Kidney capillary endothelial cell (primary cell): Measurements from ENCODE around the gene DHH.

Experiments
- DNase-seq: peaks from one replicate; pipeline ENCODE4 v3.0.0-alpha.2; 2018; ENCODE audit warnings: low spot score

DHH gene

DNA sequence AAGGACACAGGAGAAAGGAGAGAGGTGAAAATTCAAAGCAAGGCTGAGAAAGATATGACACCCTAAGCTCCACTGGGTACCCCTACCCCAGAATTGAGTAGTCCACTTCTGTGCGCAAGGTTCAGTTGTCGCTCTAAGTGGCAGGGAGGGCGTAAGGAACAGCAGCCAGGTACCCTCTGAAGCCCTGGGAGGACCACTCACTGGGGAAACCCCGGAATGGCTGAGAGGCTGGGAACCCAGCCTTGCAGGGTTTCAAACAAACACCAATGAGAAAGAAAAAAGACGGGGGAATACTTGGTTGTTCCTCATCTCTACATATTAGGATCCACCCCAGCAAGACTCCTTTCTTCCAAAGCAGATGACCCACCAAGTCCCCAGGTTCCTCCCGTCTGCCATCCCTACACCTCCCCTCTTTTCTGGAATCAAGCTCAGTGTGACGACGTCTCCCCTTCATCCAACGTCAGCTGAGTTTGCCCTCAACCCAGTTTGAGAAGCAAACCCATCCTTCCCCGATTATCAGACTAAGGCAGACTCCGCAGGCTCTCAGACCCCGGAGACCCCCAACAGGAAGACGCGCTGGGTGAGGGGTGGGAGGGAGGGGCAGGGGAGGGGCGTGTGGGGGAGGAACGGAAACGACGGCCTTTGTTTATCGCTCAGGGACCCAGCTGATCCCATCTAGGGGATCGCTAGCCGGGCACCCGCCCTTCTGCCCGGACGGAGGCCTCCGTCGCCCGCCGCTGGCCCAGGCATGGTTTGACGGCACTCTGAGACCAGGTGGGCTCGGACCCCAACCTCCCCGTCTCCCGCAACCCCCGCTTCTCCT lies 15.3 kb upstream of the DHH start:
- no peak for DNase-seq

DNA sequence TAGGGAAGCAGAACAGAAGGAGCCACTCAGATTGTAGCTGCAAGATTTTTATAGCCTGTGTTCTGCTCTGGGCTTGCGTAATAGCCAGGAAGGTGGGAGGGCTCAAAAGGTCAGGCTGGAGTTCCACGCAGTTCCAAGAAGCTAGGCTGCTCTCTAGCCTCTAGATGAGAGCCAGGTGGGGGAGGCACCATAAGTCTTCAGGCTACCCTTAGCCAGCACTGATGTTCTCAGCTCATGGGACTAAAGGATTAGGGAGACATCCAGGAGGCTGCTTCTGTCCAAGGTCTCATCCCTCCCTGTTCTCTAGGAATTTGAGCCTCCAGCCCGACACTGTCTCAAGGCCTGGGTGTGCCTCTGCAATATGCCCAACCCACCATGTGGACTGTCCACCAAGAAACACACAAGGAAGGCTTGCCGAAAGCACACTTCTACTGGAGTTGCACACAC lies 14.4 kb upstream of the DHH start:
- no peak for DNase-seq

DNA sequence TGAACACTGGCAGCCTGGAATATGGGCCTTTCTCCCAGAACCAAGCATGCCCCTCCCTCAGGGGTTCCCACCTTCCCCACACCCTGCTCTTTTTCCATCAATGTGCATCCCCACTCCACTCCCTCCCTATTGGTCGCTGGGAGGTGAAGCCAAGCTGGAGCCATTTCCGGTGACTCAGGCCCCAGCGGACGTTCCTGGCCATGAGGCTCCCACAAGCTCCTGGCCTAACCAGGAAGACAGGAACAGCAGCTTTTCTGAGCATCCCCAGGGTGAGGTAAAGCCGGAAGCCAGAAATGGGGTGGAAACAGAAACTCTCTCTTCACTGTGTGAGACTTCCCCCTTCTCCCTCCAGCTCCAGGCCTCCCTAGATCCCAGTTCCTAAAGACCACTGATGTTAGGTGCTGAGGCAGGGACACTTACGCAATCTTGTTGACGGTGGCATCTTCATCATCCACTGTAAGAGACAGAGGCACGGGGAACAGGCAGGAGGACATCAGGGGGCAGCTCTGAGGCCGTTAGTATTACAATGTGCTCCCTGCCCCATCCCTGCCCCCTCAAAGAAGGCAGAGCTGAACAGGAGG lies 11.0 kb upstream of the DHH start:
- DNase-seq = no peak

DNA sequence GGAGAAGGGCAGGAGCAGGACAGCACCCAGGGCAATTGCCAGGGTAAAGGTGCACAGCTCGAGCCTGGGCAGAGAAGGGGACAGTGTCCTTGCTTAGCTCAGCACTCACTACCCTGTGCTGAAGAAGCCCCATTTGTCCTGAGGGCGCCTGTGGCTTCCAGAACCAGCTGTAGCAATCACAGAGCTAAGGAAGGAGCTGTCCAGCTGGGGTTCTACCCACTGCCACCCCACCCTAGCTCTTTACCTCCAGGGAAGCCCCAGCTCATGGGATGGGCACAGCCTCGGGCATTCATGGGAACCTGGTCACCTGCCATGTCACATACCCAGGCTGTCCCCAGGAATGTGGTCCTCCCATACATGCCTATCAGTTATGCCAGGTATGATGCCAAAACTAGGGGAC lies 10.2 kb upstream of the DHH start:
- DNase-seq = no peak

DNA sequence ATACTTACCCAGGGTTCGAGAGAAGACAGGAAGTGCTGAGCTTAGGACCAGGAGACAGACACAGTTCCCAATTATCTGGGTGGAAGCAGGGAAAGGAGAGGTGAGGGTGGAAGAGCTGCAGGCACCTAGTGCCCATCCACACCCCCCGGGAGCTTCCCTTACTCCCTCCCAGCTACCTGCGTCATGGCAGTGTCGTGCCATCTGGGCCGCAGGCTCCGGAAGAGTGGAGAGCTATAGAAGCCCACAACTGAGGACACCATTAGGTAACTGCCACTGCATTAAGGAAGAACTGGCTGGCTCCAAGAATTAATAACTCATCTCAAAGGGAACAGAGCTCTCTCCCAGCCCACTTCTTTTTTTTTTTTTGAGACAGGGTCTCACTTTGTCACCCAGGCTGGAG lies 5.8 kb upstream of the DHH start:
- DNase-seq = no peak

DNA sequence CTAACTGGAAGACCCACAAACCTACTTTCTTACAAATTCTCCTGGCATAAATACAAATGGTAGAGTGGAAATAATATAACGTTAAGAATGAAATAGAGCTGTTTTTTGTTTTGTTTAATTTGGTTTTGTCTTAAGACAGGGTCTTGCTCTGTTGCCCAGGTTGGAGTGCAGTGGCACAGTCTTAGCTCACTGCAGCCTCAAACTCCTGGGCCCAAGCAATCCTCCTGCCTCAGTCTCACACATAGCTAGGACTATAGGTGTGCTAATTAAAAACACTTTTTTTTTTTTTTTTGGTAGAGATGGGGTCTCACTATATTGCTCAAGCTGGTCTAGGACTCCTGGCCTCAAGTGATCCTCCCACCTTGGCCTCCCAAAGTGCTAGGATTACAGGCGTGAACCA lies 4.1 kb upstream of the DHH start:
- DNase-seq = no peak

DNA sequence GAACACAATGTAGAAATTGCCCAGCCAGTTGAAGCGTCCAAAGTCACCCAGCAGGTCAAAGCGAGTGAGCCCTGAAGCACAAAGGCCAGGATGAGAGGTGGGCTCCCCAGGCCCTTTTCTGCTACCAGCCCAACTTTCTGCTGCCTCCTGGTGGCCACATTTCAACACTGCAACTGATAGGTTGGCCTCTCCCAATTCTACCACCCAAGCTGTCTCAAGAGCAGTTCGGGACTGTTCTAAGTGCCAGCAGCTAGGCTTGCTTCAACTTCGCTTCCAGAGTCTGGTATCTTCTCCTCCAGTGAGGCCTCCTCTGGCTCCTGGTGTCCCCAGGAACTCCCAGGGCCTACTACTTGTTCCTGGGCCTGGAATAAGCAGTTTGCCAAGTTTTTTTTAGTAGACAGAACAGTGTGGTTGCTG lies 3.4 kb upstream of the DHH start:
- DNase-seq = no peak

DNA sequence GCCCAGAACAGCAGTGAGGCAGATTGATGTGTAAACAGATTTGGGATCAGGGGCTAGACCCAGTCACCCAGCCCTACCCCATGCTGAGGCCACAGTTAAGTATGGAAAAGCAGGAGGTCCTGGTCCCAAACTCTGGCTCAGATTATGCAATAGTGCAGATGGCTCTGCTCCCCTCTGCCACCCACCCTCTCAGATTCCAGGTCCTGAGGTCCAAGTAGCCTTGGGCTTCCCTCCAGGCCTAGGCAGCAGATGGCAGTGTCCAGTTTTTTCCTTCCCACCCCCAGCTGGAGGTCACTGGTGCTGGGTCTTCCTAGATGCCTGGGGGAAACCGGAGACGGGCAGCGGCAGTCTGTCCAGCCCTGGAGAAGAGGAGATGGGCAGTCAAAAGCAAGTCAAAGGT lies 2.8 kb upstream of the DHH start:
- DNase-seq = no peak

DNA sequence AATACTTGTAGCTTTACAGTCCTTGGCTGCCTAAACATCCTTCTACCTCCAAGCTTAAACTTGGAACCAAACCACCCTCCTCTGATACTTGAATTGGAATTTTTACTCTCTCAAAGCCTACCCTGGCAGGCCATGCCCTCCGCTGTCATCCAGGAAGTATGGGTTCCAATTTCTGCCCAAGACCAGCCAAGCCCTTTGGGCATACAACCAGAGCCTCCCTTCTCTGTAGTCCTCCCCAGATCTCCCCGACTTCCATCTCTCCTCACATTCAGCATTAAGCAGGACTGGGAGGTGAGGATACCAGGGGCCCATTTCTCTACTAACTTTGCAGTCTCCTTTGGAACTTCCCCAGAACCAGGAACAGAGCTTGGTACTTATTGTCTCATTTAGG lies 369 bp upstream of the DHH start:
- DNase-seq = no peak

DNA sequence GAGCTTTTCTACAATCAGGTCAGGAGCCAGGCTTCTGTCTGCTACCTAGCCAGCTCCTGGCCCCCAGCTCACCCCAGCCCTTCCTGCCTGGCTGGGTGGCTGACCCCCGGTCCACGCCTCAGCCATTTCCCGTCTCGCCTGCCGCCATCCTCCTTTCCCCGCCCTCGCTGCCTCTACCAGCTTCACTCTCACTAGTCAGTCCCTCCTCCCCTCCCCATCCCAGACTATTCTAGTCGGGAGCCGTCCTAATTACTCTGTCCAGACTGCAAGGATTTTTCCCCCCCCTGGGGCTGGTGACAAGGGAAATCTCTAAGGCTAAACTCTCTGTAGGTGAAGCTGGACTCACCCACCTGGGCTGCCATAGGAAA lies 825 bp downstream of the DHH start:
- no peak for DNase-seq

DNA sequence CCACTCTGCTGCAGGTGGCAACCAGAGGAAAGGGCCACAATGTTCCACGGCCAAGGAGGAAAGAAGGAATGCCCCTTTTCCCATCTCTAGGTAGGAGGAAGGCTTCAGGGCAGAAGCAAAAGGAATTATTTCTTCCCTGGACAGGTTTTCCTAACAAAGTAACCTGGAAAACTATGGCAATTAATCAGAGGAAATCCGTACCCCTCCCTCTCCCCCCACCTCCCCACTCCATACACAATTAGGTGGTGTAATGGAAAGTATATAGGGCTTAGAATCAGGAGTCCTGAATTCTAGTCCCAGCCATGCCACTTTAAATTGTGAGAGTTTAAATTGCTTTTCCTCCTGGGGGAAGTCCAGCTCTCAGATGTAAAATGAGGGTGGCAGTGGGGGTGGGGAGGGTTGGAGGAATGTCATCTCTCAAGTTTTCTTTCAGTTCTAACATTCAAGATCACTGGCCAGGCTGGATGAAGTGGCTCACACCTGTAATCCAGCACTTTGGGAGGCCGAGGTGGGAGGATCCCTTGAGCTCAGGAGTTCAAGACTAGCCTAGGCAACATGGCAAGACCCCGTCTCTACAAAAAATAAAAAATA lies 1.7 kb downstream of the DHH start:
- no peak for DNase-seq

DNA sequence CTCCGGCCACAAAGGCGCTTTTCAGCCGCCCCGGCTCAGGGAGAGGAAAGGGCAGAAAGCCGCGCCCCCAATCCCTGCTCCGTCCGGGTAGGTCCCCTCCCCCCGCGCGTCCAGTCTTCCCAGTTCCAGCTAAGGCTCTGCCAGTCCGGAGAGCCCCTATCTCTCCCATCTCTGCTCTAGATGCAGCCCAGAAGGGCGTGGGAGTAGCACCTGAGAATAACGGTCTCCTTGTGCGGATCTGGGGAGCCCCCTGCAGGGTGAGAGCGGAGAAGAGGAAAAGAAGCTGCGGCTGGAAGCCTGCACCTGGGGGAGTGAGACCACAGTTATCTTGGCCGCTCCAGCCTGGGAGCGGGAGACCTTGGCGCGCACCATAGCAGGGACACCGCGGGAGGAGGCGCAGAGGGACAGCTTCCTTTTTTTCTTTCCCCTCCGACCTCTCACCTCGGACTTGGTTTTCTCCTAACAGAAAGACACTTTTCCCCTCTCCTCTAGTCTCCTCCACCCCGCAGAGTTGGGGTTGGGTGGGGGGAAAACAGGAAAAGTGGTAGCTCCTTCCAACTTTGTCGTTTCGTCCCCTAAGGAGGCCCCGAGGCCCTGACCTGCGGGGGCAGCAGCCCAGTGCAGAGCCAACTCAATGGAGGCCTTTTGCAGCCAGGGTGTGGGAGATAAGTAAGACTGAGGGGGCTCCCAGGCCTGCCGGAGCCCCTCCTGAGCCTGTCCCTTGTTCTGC lies 2.4 kb downstream of the DHH start:
- DNase-seq = no peak

DNA sequence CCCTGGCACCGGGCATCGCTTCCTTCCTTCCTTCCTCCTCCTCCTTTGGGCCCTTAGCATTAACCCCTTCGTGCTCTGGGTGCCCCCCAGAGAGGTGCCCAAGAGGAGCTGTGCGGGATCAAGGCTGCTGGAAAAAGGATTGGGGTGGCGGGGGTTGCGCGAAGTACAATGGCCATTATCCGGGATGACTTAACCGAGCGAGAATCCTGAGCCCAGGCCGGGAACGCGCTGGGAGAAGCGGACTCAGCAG lies 2.8 kb downstream of the DHH start:
- no peak for DNase-seq

DNA sequence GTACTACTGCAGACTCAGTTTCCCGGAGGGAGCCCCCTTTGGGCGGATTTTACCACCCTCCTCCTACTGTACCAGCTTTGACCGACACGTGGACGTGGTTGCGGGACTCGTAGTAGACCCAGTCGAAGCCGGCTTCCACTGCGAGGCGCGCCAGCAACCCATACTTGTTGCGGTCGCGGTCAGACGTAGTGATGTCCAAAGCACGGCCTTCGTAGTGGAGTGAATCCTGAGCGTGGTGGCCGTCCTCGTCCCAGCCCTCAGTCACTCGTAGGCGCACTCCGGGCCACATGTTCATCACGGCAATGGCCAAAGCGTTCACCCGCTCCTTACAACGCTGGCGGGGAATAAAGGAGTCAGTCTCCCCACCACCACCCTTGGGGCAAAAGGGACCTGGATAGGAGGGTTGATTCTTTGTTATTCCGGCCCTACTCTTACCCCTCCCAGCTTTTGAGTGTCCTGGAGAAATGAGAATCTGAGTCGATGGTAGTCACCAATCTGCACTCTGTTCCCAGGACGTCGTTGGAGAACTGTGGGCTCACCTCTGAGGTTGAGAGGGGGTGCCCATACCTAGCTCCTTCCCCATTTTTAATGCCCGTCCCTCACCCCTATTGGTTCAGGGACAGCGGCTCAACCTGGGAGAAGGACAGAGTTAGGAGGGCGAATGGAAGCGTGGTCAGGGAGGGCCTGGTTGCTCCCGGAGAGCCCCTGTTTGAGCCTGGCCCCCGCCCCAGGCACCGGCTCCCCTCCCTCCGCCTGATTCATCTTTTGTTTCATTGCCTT lies 3.4 kb downstream of the DHH start:
- DNase-seq = no peak

DNA sequence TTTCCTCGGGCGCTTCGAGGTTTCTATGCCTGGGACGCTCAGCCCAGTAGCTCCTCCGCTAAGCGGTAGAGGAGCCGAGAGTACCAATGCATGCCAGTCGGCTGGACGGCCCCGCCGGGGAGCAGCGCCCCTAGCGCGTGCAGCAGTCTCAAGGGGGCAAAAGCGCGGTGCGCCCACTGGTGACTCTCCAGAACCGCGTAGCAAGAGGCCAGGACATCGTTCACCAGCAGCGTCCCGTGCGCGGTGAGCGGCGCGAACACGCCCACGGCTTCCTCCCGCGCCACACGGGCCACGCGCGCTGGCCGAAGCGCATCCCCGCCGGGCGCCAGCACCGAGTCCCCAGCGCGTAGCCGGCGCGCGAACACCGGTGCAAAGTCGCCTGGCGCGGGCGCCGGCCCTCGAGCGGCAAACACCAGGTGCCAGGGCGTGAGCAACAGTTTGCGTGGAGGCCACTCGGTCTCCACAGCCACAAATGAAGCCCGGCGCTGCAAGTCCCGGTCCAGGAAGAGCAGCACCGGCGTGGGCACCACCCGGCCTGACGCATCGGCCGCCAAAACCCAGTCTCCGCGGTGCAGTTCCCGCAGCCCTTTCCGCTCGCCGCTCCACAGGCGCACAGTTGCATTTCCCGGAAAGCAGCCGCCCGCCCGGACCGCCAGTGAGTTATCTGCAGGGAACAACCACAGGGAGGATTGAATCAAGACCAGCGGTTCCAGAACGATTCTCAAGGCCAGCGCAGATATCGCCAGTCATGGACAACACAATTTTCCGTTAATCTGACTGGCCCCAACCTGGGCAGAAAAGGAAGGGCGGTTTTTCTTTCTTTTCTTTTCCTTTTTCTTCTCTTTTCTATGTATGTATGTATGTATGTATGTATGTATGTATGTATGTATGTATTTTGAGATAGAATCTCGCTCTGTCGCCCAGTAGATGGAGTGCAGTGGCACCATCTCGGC lies 4.5 kb downstream of the DHH start:
- DNase-seq = no peak

DNA sequence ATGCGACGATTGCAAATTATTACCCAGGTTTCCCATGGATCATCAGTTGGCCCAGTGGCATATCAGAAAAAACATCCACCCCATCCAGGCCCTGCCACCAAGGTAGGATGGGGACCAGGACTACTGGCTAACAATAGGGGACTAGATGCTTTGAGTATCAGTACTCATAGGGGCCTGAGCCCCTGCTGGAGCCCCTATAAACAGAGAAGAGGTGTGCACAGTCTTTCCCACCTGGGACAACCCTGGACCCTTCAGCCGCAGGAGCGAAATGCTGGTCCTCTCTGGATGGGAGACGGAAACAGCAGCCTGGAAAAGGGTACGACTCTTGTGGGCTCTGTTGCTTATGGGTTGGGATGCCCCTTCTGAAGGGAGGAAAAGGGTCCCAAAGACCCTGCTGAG lies 5.7 kb downstream of the DHH start:
- DNase-seq = no peak

DNA sequence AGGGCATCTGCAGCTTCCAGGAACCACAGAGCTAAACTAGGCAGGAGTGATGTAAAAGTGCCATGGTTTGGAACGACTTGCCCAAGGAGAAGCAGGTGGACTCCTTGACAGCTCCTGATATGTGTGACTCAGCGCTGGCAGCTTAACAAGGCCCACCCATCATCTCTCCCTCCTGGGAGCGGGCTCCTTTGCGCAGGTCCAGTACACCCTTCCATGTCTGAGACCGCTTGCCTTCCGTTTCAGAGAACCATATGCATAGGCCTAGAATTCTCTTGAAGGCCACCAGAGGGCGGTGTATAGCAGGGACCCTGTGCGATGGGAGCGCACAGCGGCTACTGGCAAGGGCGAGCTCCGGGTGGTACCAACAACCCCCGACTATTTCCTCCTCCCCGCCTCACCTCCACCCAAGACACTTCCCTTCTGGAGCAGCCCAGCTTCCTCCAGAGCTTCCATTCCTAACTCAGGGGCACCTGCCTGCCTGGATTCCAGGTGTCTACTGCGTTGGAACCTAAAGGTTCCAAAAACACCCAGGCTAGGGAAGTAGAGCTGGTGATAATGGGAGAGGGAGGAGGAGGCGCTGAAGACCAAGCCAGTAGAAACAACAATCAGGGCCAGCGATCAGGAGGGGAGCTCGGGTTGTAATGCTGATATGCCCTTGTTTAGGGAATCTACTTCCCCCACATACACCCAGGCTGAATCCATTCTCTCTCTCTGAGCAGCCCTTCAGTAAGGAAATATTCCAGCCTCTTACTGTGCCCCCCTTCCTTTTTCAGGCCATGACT lies 6.3 kb downstream of the DHH start:
- peak; percentile 77 for DNase-seq

DNA sequence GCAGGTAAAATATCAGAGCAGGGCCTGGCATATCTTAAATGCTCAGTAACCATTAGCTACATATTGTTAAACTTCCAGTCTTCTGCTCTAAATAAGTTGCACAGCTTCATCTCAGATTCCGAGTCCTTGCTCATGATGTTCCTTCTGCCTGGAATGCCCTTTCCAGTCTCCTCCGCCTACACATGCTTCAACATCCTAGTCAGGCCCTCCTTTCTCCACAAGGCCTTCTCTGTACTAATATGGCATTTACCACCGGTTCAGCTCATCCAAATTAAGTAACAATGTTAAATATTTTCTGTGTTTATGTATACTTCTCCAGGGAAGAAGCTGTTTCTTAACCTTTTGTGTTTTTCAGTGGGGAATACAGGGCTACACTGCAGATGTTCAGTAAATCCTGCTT lies 8.5 kb downstream of the DHH start:
- no peak for DNase-seq

DNA sequence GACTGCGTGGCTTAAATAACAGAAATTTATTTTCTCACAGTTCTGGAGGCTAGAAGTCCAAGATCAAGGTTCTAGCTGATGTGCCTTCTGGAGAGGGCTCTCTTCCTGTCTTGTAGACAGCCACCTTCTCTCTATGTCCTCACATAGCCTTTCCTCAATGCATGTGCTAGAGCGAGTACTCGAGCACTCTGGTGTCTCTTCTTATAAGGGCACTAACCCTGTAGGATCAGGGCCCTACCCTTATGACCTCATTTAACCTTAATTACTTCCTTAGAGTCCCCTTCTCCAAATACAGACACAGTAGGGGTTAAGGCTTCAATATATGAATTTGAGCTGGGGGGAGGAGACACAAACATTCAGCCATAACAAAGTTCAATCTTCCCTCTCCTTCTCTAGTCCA lies 10.2 kb downstream of the DHH start:
- no peak for DNase-seq

DNA sequence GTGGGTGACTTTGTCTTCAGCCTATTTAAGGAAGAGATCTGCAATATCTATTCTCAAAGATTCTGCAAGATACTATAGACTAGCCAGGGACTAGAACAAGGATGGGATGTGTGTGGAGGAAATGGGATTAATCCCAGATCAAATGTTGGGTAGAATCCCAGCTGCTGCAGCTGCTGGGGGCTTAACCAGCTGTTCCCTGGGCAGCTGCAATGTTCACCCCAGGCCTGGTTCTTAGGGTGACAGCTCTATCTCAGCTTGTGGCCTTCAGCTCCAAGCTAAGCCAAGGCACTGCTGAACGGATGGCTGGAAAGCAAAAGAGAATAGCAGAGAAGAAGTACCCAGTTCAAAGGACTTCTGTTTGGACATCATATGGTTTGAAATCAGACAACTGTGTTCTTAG lies 14.8 kb downstream of the DHH start:
- DNase-seq = no peak

DNA sequence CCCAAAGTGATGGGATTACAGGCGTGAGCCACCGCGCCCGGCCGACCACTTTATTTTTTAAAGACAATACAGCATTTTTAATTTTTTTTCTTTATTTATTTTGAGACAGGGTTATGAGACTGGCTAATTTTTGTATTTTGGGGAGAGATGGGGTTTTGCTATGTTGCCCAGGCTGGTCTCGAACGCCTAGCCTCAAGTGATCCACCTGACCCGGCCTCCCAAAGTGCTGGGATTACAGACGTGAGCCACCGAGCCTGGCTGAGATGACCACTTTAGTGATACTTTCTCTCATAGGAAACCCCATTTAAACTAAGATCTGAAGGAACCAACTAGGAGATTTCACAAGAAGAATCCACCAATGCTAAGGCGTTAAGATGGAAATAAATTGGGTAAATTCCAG lies 23.6 kb downstream of the DHH start:
- DNase-seq = no peak
